Activated naive CD8-positive, alpha-beta T cell treated with anti-CD3 and anti-CD28 coated beads, Interleukin-2, amount 10 ng/mL, durations not matched to agents 7 days and 5 days (primary cell): ENCODE data around the gene GFY. TPM values are rescaled to one million over a fixed set of nuclear protein-coding genes. Genes with fewer than 3 reads are reported as not detected.

Source experiments
- ATAC-seq: fragments of 150-1000 bp; cut with Tn5 transposase; one replicate; pipeline ENCODE4 v1.10.0; 2021; ENCODE audit warnings: low read depth, moderate library complexity
- POLR2A ChIA-PET: fragments of 350-600 bp; sonication (Branson Sonifier 250); formaldehyde crosslinking; loops from one replicate; lab custom pipeline; 2021; ENCODE audit warnings: antibody characterized with exemption; lab: Charles Lee
- DNase-seq: peaks from one replicate; pipeline ENCODE4 v3.0.0; 2021
- H3K27ac Mint-ChIP-seq: one replicate; pipeline ENCODE4 v1.8.0; 2022; ENCODE audit warnings: mild to moderate bottlenecking, mixed read lengths
- H3K27me3 Mint-ChIP-seq: one replicate; pipeline ENCODE4 v1.8.0; 2022; ENCODE audit warnings: mild to moderate bottlenecking, moderate library complexity, mixed read lengths
- H3K36me3 Mint-ChIP-seq: one replicate; pipeline ENCODE4 v1.8.0; 2021; ENCODE audit warnings: mild to moderate bottlenecking, mixed read lengths
- H3K4me1 Mint-ChIP-seq: one replicate; pipeline ENCODE4 v1.8.0; 2021; ENCODE audit warnings: mixed read lengths
- H3K4me3 Mint-ChIP-seq: one replicate; pipeline ENCODE4 v1.8.0; 2022; ENCODE audit warnings: mild to moderate bottlenecking, moderate library complexity, mixed read lengths
- H3K9me3 Mint-ChIP-seq: one replicate; pipeline ENCODE4 v1.8.0; 2021; ENCODE audit warnings: mixed read lengths
- total RNA-seq, 2 experiments: library from RNA; stranded (reverse); gene quantifications; one replicate each; pipeline ENCODE4 v1.2.3, GENCODE V29; 2021

Gene GFY
- total RNA-seq, 2 experiments from 2014 or later = not detected

GRCh38 chr19:49413348-49413747 lies 11.8 kb upstream of the GFY start:
- Mint-ChIP-seq H3K9me3 (no peaks in the 10 kb centered on the region), H3K27ac (no peak overlapping the region), H3K4me3 (no peak overlapping the region), H3K4me1 (peaks cover 33% of the 10 kb centered on the region), H3K27me3 (peaks cover 11% of the 10 kb centered on the region), H3K36me3 (no peaks in the 10 kb centered on the region)
- no peak for DNase-seq
- POLR2A ChIA-PET = interaction anchor here (1.4 kb wide), 1 partner anchor 9 kb away, joined by 4 read pairs; the partner anchor contains the start of gene PTH2
- no peak for ATAC-seq

GRCh38 chr19:49414256-49414655 lies 10.9 kb upstream of the GFY start:
- Mint-ChIP-seq H3K36me3 (no peaks in the 10 kb centered on the region), H3K9me3 (no peaks in the 10 kb centered on the region), H3K4me3 (no peak overlapping the region), H3K4me1 (peaks cover 25% of the 10 kb centered on the region), H3K27me3 (peaks cover 20% of the 10 kb centered on the region), H3K27ac (no peak overlapping the region)
- no peak for DNase-seq
- POLR2A ChIA-PET = no interaction called here
- ATAC-seq = no peak

GRCh38 chr19:49415102-49415809 lies 9.9 kb upstream of the GFY start:
- Mint-ChIP-seq H3K9me3 (no peaks in the 10 kb centered on the region), H3K27ac (no peak overlapping the region), H3K27me3 (peaks cover 30% of the 10 kb centered on the region), H3K36me3 (no peaks in the 10 kb centered on the region), H3K4me3 (no peak overlapping the region), H3K4me1 (peaks cover 15% of the 10 kb centered on the region)
- ATAC-seq (no peak), DNase-seq (no peak)
- POLR2A ChIA-PET = no interaction called here

GRCh38 chr19:49415810-49416200 lies 9.4 kb upstream of the GFY start:
- ATAC-seq (no peak), DNase-seq (no peak)
- peak overlapping the region; percentile 57 for H3K27ac Mint-ChIP-seq
- peaks cover 35% of the 10 kb centered on the region for H3K27me3 Mint-ChIP-seq
- no peaks in the 10 kb centered on the region for H3K9me3 Mint-ChIP-seq
- H3K4me3 Mint-ChIP-seq = no peak overlapping the region
- no peaks in the 10 kb centered on the region for H3K36me3 Mint-ChIP-seq
- H3K4me1 Mint-ChIP-seq = peaks cover 14% of the 10 kb centered on the region
- POLR2A ChIA-PET = interaction anchor here (1.3 kb wide), 1 partner anchor 55 kb away, joined by 3 read pairs; no protein-coding TSS in a partner anchor

GRCh38 chr19:49417088-49417487 lies 8.1 kb upstream of the GFY start:
- no peak for DNase-seq
- no peaks in the 10 kb centered on the region for H3K9me3 Mint-ChIP-seq
- H3K4me1 Mint-ChIP-seq = peaks cover 15% of the 10 kb centered on the region
- H3K27me3 Mint-ChIP-seq = peaks cover 47% of the 10 kb centered on the region
- H3K27ac Mint-ChIP-seq = no peak overlapping the region
- ATAC-seq = no peak
- no peak overlapping the region for H3K4me3 Mint-ChIP-seq
- POLR2A ChIA-PET = interaction anchor here (1.2 to 1.3 kb wide), 2 partner anchors 17 to 54 kb away, joined by 3 to 4 read pairs; no protein-coding TSS in a partner anchor
- H3K36me3 Mint-ChIP-seq = no peaks in the 10 kb centered on the region

- no peak for ATAC-seq
- H3K27ac Mint-ChIP-seq = no peak overlapping the region
- H3K4me1 Mint-ChIP-seq = peaks cover 19% of the 10 kb centered on the region
- H3K36me3 Mint-ChIP-seq = no peaks in the 10 kb centered on the region
- POLR2A ChIA-PET = no interaction called here
- no peak for DNase-seq
- H3K27me3 Mint-ChIP-seq = peaks cover 56% of the 10 kb centered on the region
- no peaks in the 10 kb centered on the region for H3K9me3 Mint-ChIP-seq
- H3K4me3 Mint-ChIP-seq = no peak overlapping the region
Measured at GRCh38 chr19:49418511-49418910, 6.7 kb upstream of the GFY start.

- Mint-ChIP-seq H3K4me1 (peaks cover 26% of the 10 kb centered on the region), H3K9me3 (no peaks in the 10 kb centered on the region), H3K4me3 (no peak overlapping the region), H3K27ac (no peak overlapping the region), H3K36me3 (no peaks in the 10 kb centered on the region), H3K27me3 (peaks cover 62% of the 10 kb centered on the region)
- POLR2A ChIA-PET = no interaction called here
- no peak for DNase-seq
- no peak for ATAC-seq
Measured at GRCh38 chr19:49419173-49419572, 6.0 kb upstream of the GFY start.

GRCh38 chr19:49420227-49420626 lies 5.0 kb upstream of the GFY start:
- Mint-ChIP-seq H3K27ac (no peak overlapping the region), H3K9me3 (no peaks in the 10 kb centered on the region), H3K4me3 (no peak overlapping the region), H3K36me3 (no peaks in the 10 kb centered on the region), H3K27me3 (peaks cover 73% of the 10 kb centered on the region), H3K4me1 (peaks cover 32% of the 10 kb centered on the region)
- DNase-seq = no peak
- POLR2A ChIA-PET = interaction anchor here (0.7 kb wide), 1 partner anchor 14 kb away, joined by 3 read pairs; no protein-coding TSS in a partner anchor
- no peak for ATAC-seq

GRCh38 chr19:49421039-49421877 lies 3.9 kb upstream of the GFY start:
- ATAC-seq = no peak
- H3K4me3 Mint-ChIP-seq = peak overlapping the region; percentile 59
- no peaks in the 10 kb centered on the region for H3K36me3 Mint-ChIP-seq
- DNase-seq = no peak
- H3K9me3 Mint-ChIP-seq = no peaks in the 10 kb centered on the region
- POLR2A ChIA-PET = interaction anchor here (0.6 kb wide), 2 partner anchors 11 to 75 kb away, joined by 3 to 4 read pairs; partner anchors contain the start of gene RPS11
- no peak overlapping the region for H3K27ac Mint-ChIP-seq
- H3K4me1 Mint-ChIP-seq = peaks cover 34% of the 10 kb centered on the region
- H3K27me3 Mint-ChIP-seq = peaks cover 80% of the 10 kb centered on the region

GRCh38 chr19:49421878-49422202 lies 3.3 kb upstream of the GFY start:
- peaks cover 40% of the 10 kb centered on the region for H3K4me1 Mint-ChIP-seq
- no peaks in the 10 kb centered on the region for H3K36me3 Mint-ChIP-seq
- POLR2A ChIA-PET = interaction anchor here (1.5 kb wide), 1 partner anchor 9 kb away, joined by 4 read pairs; no protein-coding TSS in a partner anchor
- H3K9me3 Mint-ChIP-seq = no peaks in the 10 kb centered on the region
- H3K27ac Mint-ChIP-seq = no peak overlapping the region
- peak overlapping the region; percentile 59 for H3K4me3 Mint-ChIP-seq
- H3K27me3 Mint-ChIP-seq = peaks cover 86% of the 10 kb centered on the region
- ATAC-seq (no peak), DNase-seq (no peak)

GRCh38 chr19:49422407-49423070 lies 2.6 kb upstream of the GFY start:
- POLR2A ChIA-PET = interaction anchor here (1.5 to 2.2 kb wide), 2 partner anchors 9 to 11 kb away, joined by 4 to 6 read pairs; no protein-coding TSS in a partner anchor
- H3K4me3 Mint-ChIP-seq = peak overlapping the region; percentile 74
- DNase-seq (peak; percentile 87), ATAC-seq (peak; percentile 71)
- H3K4me1 Mint-ChIP-seq = peaks cover 46% of the 10 kb centered on the region
- H3K36me3 Mint-ChIP-seq = no peaks in the 10 kb centered on the region
- peaks cover 89% of the 10 kb centered on the region for H3K27me3 Mint-ChIP-seq
- H3K27ac Mint-ChIP-seq = peak overlapping the region; percentile 10
- no peaks in the 10 kb centered on the region for H3K9me3 Mint-ChIP-seq

- POLR2A ChIA-PET = interaction anchor here (0.7 to 2.2 kb wide), 4 partner anchors 10 to 28 kb away, joined by 3 to 6 read pairs (median 4); partner anchors contain the start of gene PIH1D1
- H3K4me1 Mint-ChIP-seq = peaks cover 51% of the 10 kb centered on the region
Measured at GRCh38 chr19:49423071-49423984, 1.9 kb upstream of the GFY start, which contains the start of gene PTH2. PTH2 (minus strand) TSS chr19:49423441; CDS start chr19:49423339, 102 bp downstream.

More at GRCh38 chr19:49423071-49423984, 1.9 kb upstream of the GFY start, which contains the start of gene PTH2:
- H3K9me3 Mint-ChIP-seq = no peaks in the 10 kb centered on the region
- H3K27me3 Mint-ChIP-seq = peaks cover 92% of the 10 kb centered on the region
- no peak for ATAC-seq
- no peaks in the 10 kb centered on the region for H3K36me3 Mint-ChIP-seq
- H3K27ac Mint-ChIP-seq = peak within 1 kb of the TSS; percentile 10
- peak within 1 kb of the TSS; percentile 74 for H3K4me3 Mint-ChIP-seq
- no peak for DNase-seq
